Activated naive CD8-positive, alpha-beta T cell treated with anti-CD3 and anti-CD28 coated beads for 36 hours (primary cell): Measurements from ENCODE around the gene GLIS1. TPM values are rescaled to one million over a fixed set of nuclear protein-coding genes. Genes with fewer than 3 reads are reported as not detected.

Source experiments
- DNase-seq: peaks from one replicate; pipeline ENCODE4 v3.0.0; 2021
- H3K27ac Mint-ChIP-seq: one replicate; pipeline ENCODE4 v1.8.0; 2022; ENCODE audit warnings: mild to moderate bottlenecking, moderate library complexity, mixed read lengths
- H3K27me3 Mint-ChIP-seq: one replicate; pipeline ENCODE4 v1.8.0; 2022; ENCODE audit warnings: mild to moderate bottlenecking, mixed read lengths
- H3K36me3 Mint-ChIP-seq: one replicate; pipeline ENCODE4 v1.8.0; 2021; ENCODE audit warnings: mild to moderate bottlenecking, mixed read lengths
- H3K4me1 Mint-ChIP-seq: one replicate; pipeline ENCODE4 v1.8.0; 2021; ENCODE audit warnings: mixed read lengths
- H3K4me3 Mint-ChIP-seq: one replicate; pipeline ENCODE4 v1.8.0; 2022; ENCODE audit warnings: mild to moderate bottlenecking, moderate library complexity, mixed read lengths
- H3K9me3 Mint-ChIP-seq: one replicate; pipeline ENCODE4 v1.8.0; 2022; ENCODE audit warnings: mixed read lengths
- total RNA-seq, 2 experiments: library from RNA; stranded (reverse); gene quantifications; one replicate each; pipeline ENCODE4 v1.2.3, GENCODE V29; 2021

GLIS1 gene
- total RNA-seq, 2 experiments from 2014 or later, result 0.10 TPM; not detected in 1

DNA sequence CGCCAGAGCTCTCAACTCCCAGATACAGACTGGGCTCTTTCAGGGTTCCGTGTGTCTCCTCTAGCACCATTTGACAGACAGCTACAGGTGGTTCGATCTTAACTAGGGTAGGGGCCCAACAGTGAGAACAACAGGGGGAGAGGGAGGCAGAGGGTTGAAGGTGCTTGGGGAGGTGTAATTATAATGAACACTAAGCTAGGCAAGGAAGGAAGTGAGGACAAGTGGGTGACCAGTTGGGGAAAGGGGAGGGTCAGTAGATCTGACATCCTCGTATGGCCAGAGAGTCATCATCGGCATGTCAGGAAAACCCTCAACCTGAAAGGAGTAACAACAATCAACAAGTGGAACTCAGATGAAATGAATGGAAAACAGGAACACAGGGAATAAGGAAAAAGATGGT is 22.8 kb downstream of the GLIS1 start:
- peaks cover 3% of the 10 kb centered on the region for H3K27me3 Mint-ChIP-seq
- H3K4me1 Mint-ChIP-seq, result no peaks in the 10 kb centered on the region
- H3K36me3 Mint-ChIP-seq, result no peaks in the 10 kb centered on the region
- no peak for DNase-seq
- no peak overlapping the region for H3K27ac Mint-ChIP-seq
- H3K9me3 Mint-ChIP-seq, result no peaks in the 10 kb centered on the region
- H3K4me3 Mint-ChIP-seq, result no peak overlapping the region

DNA sequence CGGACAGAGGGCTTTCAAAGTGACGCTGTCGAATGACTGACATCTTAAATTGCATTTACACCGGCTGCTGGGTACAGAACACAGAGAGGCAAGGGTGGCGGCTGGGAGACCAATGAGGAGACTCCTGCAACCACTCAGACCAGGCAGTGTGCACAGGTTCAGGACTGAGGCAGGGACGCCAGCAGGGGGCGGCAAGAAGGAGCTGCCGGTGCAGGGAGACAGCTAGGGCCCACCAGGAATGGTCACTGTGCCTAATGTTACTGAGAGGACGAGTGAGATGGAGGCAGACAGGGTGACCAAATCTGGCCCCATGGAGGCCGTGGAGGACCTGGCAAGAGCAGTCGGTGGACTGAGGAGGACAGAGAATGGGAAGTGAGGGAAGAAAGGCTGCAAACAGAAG is 23.5 kb downstream of the GLIS1 start:
- Mint-ChIP-seq H3K27me3 (peaks cover 3% of the 10 kb centered on the region), H3K4me3 (no peak overlapping the region), H3K4me1 (no peaks in the 10 kb centered on the region), H3K9me3 (no peaks in the 10 kb centered on the region), H3K36me3 (no peaks in the 10 kb centered on the region), H3K27ac (no peak overlapping the region)
- peak; percentile 14 for DNase-seq

DNA sequence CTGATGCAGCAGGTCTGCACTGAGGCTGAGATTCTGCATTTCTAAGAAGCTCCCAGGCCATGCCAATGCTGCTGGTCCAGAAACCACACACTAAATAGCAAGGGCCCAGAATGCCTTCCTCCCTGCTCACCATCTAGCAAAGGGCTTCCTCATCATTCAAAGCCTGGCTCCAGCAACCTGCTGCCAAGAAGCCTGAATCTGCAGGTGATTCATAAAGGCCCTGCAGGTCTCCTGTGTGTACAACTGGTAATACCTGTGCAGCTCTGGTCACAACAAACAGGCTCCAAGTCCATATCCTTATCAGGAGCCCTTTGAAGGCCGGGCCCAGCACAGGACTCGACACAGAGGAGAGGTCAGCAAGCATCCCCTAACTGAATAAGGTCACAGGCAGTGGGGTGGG is 26.7 kb downstream of the GLIS1 start:
- Mint-ChIP-seq H3K4me1 (no peaks in the 10 kb centered on the region), H3K36me3 (no peaks in the 10 kb centered on the region), H3K27ac (no peak overlapping the region), H3K27me3 (peaks cover 3% of the 10 kb centered on the region), H3K9me3 (no peaks in the 10 kb centered on the region), H3K4me3 (no peak overlapping the region)
- no peak for DNase-seq

DNA sequence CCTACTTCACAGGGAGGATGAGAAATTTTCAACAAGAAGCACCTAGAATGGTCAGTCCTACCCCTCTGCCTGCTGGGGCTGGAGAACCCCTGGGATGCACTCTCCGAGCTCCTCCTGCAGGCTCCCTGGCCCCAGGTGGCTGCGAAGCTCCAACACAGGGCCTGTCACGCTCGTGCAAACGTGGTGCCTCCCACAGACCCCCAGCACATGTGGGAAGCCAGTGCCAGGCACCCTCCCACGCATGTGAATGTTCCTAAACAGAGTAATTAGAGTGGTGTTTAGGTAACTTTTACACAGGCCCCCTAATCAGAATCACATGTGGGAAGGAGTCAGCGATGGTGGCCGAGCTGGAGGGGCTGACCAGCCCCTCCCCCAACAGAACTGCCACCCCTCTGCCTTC is 28.4 kb downstream of the GLIS1 start:
- Mint-ChIP-seq H3K9me3 (no peaks in the 10 kb centered on the region), H3K27me3 (peaks cover 3% of the 10 kb centered on the region), H3K4me1 (no peaks in the 10 kb centered on the region), H3K36me3 (no peaks in the 10 kb centered on the region), H3K27ac (no peak overlapping the region), H3K4me3 (no peak overlapping the region)
- no peak for DNase-seq

DNA sequence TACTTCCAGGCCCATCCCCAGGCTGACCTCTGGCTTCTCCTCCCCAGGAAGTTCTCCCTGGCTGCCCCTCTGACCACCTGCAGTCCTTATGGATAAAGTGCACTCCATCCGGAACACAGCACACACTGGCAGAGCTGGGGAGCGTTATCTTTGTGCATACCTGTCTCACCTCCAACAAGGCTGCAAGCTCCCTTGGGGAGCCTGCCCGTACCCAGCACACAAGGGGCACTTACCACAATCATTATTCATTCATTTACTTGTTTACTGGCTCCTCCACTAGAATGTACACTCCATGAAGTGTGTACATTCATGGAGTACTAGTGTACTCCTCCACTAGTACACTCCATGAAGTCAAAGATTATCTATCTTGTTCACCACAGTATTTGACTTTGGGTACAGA is 30.3 kb downstream of the GLIS1 start:
- DNase-seq, result no peak
- no peaks in the 10 kb centered on the region for H3K4me1 Mint-ChIP-seq
- H3K9me3 Mint-ChIP-seq, result no peaks in the 10 kb centered on the region
- no peak overlapping the region for H3K27ac Mint-ChIP-seq
- no peaks in the 10 kb centered on the region for H3K36me3 Mint-ChIP-seq
- no peak overlapping the region for H3K4me3 Mint-ChIP-seq
- H3K27me3 Mint-ChIP-seq, result peaks cover under 1% of the 10 kb centered on the region

DNA sequence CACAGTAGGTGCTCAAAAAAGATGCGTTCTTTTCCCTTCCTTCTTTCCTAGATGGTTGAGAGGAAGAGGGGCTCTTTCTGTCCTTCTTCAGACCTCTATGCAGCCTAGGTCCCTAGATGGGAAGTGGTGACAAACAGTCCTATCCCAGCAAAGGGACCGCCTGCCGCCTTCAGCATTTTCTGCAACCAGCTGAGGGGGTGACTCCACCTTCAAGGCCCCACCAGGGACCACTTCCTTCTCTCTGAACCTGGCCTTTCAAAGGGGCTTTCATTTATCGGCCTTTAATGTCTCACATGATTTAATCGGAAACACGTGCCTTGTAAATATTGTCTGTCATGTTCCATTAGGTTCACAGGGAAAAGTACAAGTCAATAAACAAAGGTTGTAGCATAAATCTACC is 32.6 kb downstream of the GLIS1 start:
- Mint-ChIP-seq H3K27ac (no peak overlapping the region), H3K4me3 (no peak overlapping the region), H3K4me1 (no peaks in the 10 kb centered on the region), H3K36me3 (no peaks in the 10 kb centered on the region), H3K9me3 (no peaks in the 10 kb centered on the region), H3K27me3 (peaks cover 3% of the 10 kb centered on the region)
- DNase-seq, result no peak

DNA sequence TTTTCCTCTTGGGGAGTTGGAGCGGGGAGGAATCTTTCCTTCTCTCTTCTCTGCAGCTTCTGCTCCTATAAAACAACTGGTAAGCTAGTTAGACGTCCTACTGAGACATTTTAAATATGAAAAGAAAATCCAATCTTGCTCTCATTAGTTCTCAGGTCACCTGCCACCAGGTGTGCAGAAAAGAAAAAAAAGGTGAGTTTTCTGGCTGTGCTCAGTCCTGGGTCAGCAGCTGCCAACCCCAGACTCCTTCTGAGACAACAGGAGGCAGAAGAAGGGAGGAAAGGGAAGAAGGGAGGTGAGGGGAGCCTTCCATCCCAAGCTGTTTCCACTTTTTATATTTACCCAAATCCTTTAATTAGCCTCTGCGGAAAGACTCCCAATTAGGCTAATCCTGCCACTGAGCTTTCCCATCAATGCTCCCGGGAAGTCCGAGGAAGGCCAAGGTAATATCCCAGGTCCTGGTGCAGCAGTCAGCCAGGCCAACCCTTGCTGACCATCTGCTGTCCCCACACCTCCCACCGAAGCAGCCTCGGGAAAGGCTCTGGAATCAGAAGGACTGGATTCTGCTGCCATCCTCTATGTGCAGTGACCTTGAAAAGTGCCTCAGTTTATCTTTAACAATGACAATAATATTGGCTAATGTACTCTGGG is 33.4 kb downstream of the GLIS1 start:
- Mint-ChIP-seq H3K27me3 (peaks cover 3% of the 10 kb centered on the region), H3K4me1 (no peaks in the 10 kb centered on the region), H3K4me3 (no peak overlapping the region), H3K36me3 (no peaks in the 10 kb centered on the region), H3K9me3 (no peaks in the 10 kb centered on the region), H3K27ac (no peak overlapping the region)
- DNase-seq, result no peak

DNA sequence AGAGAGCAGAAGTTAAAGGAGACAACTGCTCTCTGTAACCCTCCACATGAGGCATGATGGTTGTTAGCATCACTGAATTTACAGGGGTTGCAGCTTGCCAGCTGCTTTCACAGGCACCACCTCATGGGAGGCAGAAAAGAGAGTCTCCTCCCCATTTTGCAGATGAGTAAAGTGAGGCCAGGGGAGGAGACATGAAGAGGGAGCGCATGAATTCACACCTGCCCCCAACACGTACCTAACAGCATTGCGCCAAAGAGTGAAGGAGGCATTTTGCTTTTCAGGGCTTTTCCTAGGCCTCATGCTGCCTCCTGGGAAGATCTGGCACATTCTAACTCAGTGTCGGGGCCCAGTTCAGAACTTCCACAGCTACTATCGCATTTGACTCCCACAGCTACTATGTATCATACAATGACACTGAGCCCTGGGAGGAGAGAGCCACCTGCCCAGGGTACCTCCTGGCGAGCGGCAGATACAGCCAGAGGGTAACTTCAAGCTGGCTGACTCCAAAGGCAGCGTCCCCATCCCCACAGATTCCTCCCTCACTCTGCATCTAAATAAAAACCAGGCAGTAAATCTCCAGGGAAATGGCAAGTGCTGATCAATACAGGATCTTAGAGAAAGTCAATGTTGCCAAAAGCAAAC is 34.0 kb downstream of the GLIS1 start:
- Mint-ChIP-seq H3K4me3 (no peak overlapping the region), H3K27me3 (peaks cover 3% of the 10 kb centered on the region), H3K9me3 (no peaks in the 10 kb centered on the region), H3K4me1 (no peaks in the 10 kb centered on the region), H3K36me3 (no peaks in the 10 kb centered on the region), H3K27ac (no peak overlapping the region)
- no peak for DNase-seq

DNA sequence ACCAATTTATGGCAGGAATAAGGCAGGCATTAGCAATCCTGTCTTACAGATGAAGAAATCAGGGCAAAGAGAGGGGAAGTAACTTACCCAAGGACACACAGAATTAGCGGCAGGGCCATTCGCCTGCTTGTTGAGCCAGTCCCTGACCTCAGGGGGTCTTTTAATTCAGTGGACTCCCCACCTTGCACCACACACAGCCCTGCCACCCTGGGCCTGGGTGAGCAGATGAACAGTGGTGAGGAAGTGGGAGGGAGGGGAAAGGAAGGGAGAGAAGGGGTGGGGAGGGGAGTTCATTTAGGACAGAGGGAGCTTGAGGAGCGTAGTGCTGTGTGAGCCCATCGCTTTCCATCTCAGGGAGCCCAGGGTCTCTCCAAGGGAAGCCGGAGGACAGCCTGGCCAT is 34.7 kb downstream of the GLIS1 start:
- no peak for DNase-seq
- H3K27ac Mint-ChIP-seq, result no peak overlapping the region
- no peaks in the 10 kb centered on the region for H3K36me3 Mint-ChIP-seq
- H3K4me1 Mint-ChIP-seq, result no peaks in the 10 kb centered on the region
- H3K4me3 Mint-ChIP-seq, result no peak overlapping the region
- H3K27me3 Mint-ChIP-seq, result peaks cover 3% of the 10 kb centered on the region
- no peaks in the 10 kb centered on the region for H3K9me3 Mint-ChIP-seq

DNA sequence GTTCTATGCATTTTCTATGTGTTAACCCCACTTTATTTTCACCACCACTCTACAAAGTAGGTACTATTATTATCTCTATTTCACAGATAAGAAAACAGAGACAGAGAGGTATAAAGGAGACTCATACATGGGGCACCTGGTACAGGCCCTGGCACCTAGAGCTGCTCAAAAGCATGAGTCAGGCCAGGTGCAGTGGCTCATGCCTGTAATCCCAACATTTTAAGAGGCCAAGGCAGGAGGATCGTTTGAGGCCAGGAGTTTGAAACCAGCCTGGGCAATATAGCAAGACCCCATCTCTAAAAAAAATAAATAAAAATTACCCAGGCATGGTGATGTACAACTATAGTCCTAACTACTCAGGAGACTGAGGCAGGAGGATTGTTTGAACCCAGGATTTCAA is 35.8 kb downstream of the GLIS1 start:
- no peaks in the 10 kb centered on the region for H3K36me3 Mint-ChIP-seq
- peaks cover 3% of the 10 kb centered on the region for H3K27me3 Mint-ChIP-seq
- H3K4me3 Mint-ChIP-seq, result no peak overlapping the region
- no peaks in the 10 kb centered on the region for H3K4me1 Mint-ChIP-seq
- no peaks in the 10 kb centered on the region for H3K9me3 Mint-ChIP-seq
- no peak for DNase-seq
- H3K27ac Mint-ChIP-seq, result no peak overlapping the region

DNA sequence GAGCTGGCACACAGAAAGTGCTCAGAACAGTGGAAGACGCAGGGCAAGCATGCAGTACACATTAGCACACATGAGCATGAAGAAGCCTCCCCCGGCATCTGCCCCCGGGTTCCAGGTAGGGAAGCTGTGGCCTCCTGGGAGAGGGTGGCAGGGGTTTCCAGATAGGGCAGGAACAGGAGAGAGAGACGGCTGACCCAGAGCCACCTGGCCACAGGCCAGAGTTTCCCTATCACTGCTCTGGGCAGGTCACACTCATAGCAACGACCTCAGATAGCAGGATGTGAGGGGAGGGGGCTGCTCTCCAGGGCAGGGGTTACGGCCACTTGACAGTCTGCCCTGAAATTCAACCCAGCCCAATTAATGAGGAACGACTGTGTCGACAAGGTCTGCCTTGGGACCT is 36.6 kb downstream of the GLIS1 start:
- H3K4me3 Mint-ChIP-seq, result no peak overlapping the region
- H3K4me1 Mint-ChIP-seq, result no peaks in the 10 kb centered on the region
- peaks cover 3% of the 10 kb centered on the region for H3K27me3 Mint-ChIP-seq
- H3K9me3 Mint-ChIP-seq, result no peaks in the 10 kb centered on the region
- DNase-seq, result no peak
- no peak overlapping the region for H3K27ac Mint-ChIP-seq
- H3K36me3 Mint-ChIP-seq, result no peaks in the 10 kb centered on the region

DNA sequence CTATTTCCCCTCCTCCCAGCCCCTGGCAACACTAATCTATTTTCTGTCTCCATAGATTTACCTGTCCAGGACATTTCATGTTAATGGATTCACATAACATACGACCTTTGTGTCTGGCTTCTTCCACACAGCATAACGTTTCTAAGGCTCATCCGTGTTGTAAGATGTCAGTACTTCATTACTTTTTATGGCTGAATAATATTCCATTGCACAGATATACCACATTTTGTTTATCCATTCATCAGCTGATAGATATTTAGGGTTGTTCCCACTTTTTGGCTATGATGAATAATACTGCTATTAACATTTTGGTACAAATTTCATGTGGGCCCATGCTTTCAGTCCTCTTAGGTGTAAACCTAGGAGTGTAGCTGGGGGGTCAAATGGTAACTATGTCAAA is 38.2 kb downstream of the GLIS1 start:
- H3K9me3 Mint-ChIP-seq, result no peaks in the 10 kb centered on the region
- H3K27ac Mint-ChIP-seq, result no peak overlapping the region
- H3K27me3 Mint-ChIP-seq, result peaks cover 3% of the 10 kb centered on the region
- no peaks in the 10 kb centered on the region for H3K4me1 Mint-ChIP-seq
- no peak for DNase-seq
- no peak overlapping the region for H3K4me3 Mint-ChIP-seq
- no peaks in the 10 kb centered on the region for H3K36me3 Mint-ChIP-seq

DNA sequence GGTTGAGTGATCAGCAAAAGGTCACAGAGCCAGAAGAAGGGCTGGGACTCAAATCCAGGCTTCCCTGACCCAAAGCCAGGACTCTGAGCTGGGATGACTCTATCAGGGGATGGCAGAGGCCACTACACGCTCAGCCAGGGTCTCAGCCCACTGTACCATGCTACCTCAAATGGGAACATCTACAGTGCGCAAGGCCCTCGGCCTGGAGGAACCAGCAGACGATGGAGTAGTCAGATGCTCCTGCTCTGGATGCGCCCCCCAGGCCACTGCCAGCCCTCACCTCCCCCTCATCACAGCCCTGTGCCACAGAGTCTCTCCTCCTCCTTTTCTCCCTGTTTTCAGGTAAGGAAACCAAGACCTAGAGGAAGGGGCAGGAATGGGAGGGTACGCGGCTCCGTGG is 39.0 kb downstream of the GLIS1 start:
- H3K4me1 Mint-ChIP-seq, result no peaks in the 10 kb centered on the region

DNA sequence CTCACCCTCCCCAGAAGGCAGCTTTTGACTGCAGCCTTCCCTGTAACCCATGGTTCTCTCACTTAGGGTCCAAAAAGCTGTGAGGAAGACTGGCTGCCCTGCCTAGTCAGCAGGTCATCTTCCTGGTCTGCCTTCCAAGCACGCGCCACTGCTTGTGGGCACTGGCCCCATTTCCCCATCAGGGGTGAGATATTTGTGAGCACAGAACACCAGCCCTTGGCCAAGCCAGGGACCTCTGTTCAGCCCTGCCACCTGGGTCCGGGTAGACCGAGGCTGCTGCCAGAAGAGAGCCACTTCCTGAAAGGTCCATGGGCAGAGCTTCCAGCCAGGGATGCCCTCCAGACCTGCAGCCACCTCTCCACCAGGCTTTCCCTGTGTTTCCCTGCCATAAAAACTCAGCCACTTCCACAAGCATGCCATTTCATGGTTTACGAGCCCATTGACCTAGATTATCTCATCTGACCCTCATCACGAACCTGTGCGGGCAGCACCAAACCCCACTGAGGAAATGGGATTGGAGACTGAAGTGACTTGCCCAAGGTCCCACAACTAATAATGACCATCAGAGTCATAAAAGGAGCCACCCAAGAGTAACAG is 40.5 kb downstream of the GLIS1 start:
- Mint-ChIP-seq H3K9me3 (no peaks in the 10 kb centered on the region), H3K4me1 (no peaks in the 10 kb centered on the region), H3K36me3 (no peaks in the 10 kb centered on the region), H3K27me3 (peaks cover 3% of the 10 kb centered on the region), H3K27ac (no peak overlapping the region), H3K4me3 (no peak overlapping the region)
- no peak for DNase-seq

More for the DNA sequence above, 39.0 kb downstream of the GLIS1 start:
- no peak overlapping the region for H3K4me3 Mint-ChIP-seq
- no peaks in the 10 kb centered on the region for H3K36me3 Mint-ChIP-seq
- no peaks in the 10 kb centered on the region for H3K9me3 Mint-ChIP-seq
- no peak for DNase-seq
- H3K27me3 Mint-ChIP-seq, result peaks cover 3% of the 10 kb centered on the region
- no peak overlapping the region for H3K27ac Mint-ChIP-seq

DNA sequence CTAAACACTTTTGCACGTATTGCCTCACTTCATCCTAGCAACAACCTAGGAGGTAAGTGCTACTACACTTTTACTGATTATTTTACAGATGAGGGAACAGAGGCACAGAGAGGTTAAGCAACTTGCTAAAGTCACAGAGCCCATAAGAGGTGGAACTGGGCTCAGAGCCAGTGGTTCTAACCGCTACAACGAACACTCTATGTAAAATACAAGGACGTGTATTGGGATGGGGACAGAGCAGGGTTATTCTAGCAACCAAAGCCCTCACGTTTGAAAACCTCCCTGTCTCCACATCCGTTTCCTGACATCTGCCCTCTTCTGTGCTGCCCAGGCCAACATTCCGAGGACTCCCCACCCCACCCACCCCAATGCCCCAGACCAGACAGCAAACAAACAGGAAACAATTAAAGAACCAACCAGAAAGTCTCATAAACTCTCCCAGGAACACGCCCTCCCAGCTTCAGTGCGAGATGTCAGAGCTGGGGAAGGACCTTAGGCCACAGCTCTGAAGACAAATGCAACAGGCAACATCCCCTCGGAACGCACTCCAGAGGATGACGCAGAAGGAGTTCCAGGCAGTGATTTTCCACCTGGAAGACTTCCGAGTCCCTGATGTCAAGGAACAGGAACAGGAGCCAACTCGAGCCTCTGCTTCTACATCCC is 41.1 kb downstream of the GLIS1 start:
- H3K27ac Mint-ChIP-seq, result no peak overlapping the region
- no peaks in the 10 kb centered on the region for H3K36me3 Mint-ChIP-seq
- no peaks in the 10 kb centered on the region for H3K27me3 Mint-ChIP-seq
- DNase-seq, result no peak
- no peaks in the 10 kb centered on the region for H3K9me3 Mint-ChIP-seq
- H3K4me1 Mint-ChIP-seq, result no peaks in the 10 kb centered on the region
- H3K4me3 Mint-ChIP-seq, result no peak overlapping the region
